Mesenchymal stem cell (in vitro differentiated cells and primary cell): ENCODE data around the gene APOLD1.

Source experiments
- DNase-seq: peaks from one replicate; pipeline ENCODE4 v3.0.0-alpha.2; 2013
- H2AFZ ChIP-seq: one replicate; pipeline ENCODE4 v1.6.1; 2013; ENCODE audit warnings: low read depth, mild to moderate bottlenecking, control low read depth, inconsistent platforms, low read length, moderate library complexity
- H2AK5ac ChIP-seq: 2 replicates; pipeline ENCODE4 v1.6.1; 2013; ENCODE audit warnings: low read length, moderate library complexity, mild to moderate bottlenecking, inconsistent platforms; ENCODE audit not compliant: severe bottlenecking
- H2BK120ac ChIP-seq: one replicate; pipeline ENCODE4 v1.6.1; 2013; ENCODE audit warnings: low read depth, mild to moderate bottlenecking, inconsistent platforms, low read length, moderate library complexity
- H2BK12ac ChIP-seq, 2 experiments: one replicate each; pipeline ENCODE4 v1.6.1; 2013; ENCODE audit warnings: inconsistent platforms in 2 of 2, low read length in 2 of 2, mild to moderate bottlenecking in 2 of 2, moderate library complexity in 2 of 2, control low read depth in 1 of 2
- H2BK15ac ChIP-seq: one replicate; pipeline ENCODE4 v1.6.1; 2013; ENCODE audit warnings: mild to moderate bottlenecking, low read depth, inconsistent platforms; ENCODE audit not compliant: poor library complexity, severe bottlenecking
- H2BK5ac ChIP-seq: 2 replicates; pipeline ENCODE4 v1.6.1; 2013; ENCODE audit warnings: low read depth, mild to moderate bottlenecking, low read length, control low read depth, inconsistent platforms; ENCODE audit not compliant: poor library complexity, severe bottlenecking
- H3K14ac ChIP-seq, 2 experiments: one replicate each; pipeline ENCODE4 v1.6.1; 2013; ENCODE audit warnings: inconsistent platforms in 2 of 2, low read length in 2 of 2, control low read depth in 1 of 2, mild to moderate bottlenecking in 1 of 2, moderate library complexity in 1 of 2
- H3K18ac ChIP-seq, 2 experiments: one replicate each; pipeline ENCODE4 v1.6.1; 2013; ENCODE audit warnings: inconsistent platforms in 2 of 2, low read length in 2 of 2, control low read depth in 1 of 2, low read depth in 1 of 2, mild to moderate bottlenecking in 1 of 2
- H3K23ac ChIP-seq, 2 experiments: one replicate each; pipeline ENCODE4 v1.6.1; 2013; ENCODE audit warnings: inconsistent platforms in 2 of 2, low read length in 2 of 2, mild to moderate bottlenecking in 2 of 2, moderate library complexity in 2 of 2, control low read depth in 1 of 2
- H3K27ac ChIP-seq: 2 replicates; pipeline ENCODE4 v1.5.1; 2013; ENCODE audit warnings: mild to moderate bottlenecking, moderate library complexity, low read length, control low read depth, inconsistent platforms; ENCODE audit not compliant: poor library complexity, severe bottlenecking
- H3K27me3 ChIP-seq, 2 experiments: 2 replicates each; pipeline versions ENCODE4 v1.6.1 to v1.7.0; 2013; ENCODE audit warnings: low read length in 2 of 2, mild to moderate bottlenecking in 2 of 2, moderate library complexity in 2 of 2, control low read depth in 1 of 2, inconsistent platforms in 1 of 2; ENCODE audit not compliant: control insufficient read depth in 1 of 2, insufficient read depth in 1 of 2
- H3K36me3 ChIP-seq, 2 experiments: 2 replicates each; pipeline versions ENCODE4 v1.6.1 to v1.7.0; 2013; ENCODE audit warnings: low read length in 2 of 2, control low read depth in 1 of 2, inconsistent platforms in 1 of 2, low read depth in 1 of 2, mild to moderate bottlenecking in 1 of 2; ENCODE audit not compliant: insufficient read depth in 2 of 2, control insufficient read depth in 1 of 2
- H3K4ac ChIP-seq, 2 experiments: one replicate each; pipeline ENCODE4 v1.6.1; 2013; ENCODE audit warnings: inconsistent platforms in 2 of 2, low read length in 2 of 2, mild to moderate bottlenecking in 2 of 2, moderate library complexity in 2 of 2, control low read depth in 1 of 2, low read depth in 1 of 2
- H3K4me1 ChIP-seq: 2 replicates; pipeline ENCODE4 v1.6.1; 2013; ENCODE audit warnings: low read depth, low read length, control low read depth; ENCODE audit not compliant: control insufficient read depth, insufficient read depth
- H3K4me2 ChIP-seq: 2 replicates; pipeline ENCODE4 v1.6.1; 2013; ENCODE audit warnings: low read length, mild to moderate bottlenecking, inconsistent platforms; ENCODE audit not compliant: poor library complexity, severe bottlenecking
- H3K4me3 ChIP-seq, 2 experiments: 2 replicates each; pipeline versions ENCODE4 v1.5.1 to v1.7.0; 2013; ENCODE audit warnings: low read length in 2 of 2, mild to moderate bottlenecking in 2 of 2, control low read depth in 1 of 2, low read depth in 1 of 2; ENCODE audit not compliant: insufficient read depth in 1 of 2
- H3K79me1 ChIP-seq: replicated peaks from 2 replicates; pipeline ENCODE4 v1.6.1; 2013; ENCODE audit warnings: mild to moderate bottlenecking, control low read depth, low read length, inconsistent platforms; ENCODE audit not compliant: poor library complexity, severe bottlenecking
- H3K9ac ChIP-seq: 2 replicates; pipeline ENCODE4 v1.7.0; 2013; ENCODE audit warnings: mild to moderate bottlenecking, low read length, moderate library complexity
- H3K9me3 ChIP-seq: 2 replicates; pipeline ENCODE4 v1.7.0; 2013; ENCODE audit warnings: mild to moderate bottlenecking, low read length; ENCODE audit not compliant: control insufficient read depth
- H4K8ac ChIP-seq: one replicate; pipeline ENCODE4 v1.6.1; 2013; ENCODE audit warnings: inconsistent platforms, mild to moderate bottlenecking, low read length, moderate library complexity
- H4K91ac ChIP-seq: one replicate; pipeline ENCODE4 v1.6.1; 2013; ENCODE audit warnings: mild to moderate bottlenecking, low read length, inconsistent platforms
- WGBS: methylation state at CpG from one replicate; pipeline ENCODE4 v1.1.7; 2013; ENCODE audit warnings: mixed read lengths; 5-methylcytosine and 5-hydroxymethylcytosine counted together

Gene APOLD1

GRCh38 chr12:12748044-12748443 lies 37.4 kb upstream of the APOLD1 start:
- Histone ChIP-seq H3K27ac (no peak overlapping the region), H2BK12ac (no peak overlapping the region), H3K4me2 (no peak overlapping the region), H3K4me3 (no peak overlapping the region), H3K18ac (no peak overlapping the region), H3K36me3 (peaks cover 0 to 11% of the 10 kb centered on the region in 2 experiments), H2AK5ac (no peak overlapping the region), H2BK5ac (no peak overlapping the region), H2AFZ (no peak overlapping the region), H4K91ac (no peak overlapping the region), H4K8ac (no peak overlapping the region), H2BK15ac (no peak overlapping the region), H3K4ac (no peak overlapping the region), H3K27me3 (no peaks in the 10 kb centered on the region), H3K14ac (no peak overlapping the region), H3K4me1 (peaks cover 2% of the 10 kb centered on the region), H3K23ac (no peak overlapping the region), H3K9me3 (no peaks in the 10 kb centered on the region), H3K79me1 (no peaks in the 10 kb centered on the region), H3K9ac (no peak overlapping the region), H2BK120ac (no peak overlapping the region)
- 38% methylated on average over 2 of the region's 3 CpGs for WGBS
- DNase-seq = no peak

GRCh38 chr12:12749433-12749832 lies 36.0 kb upstream of the APOLD1 start:
- Histone ChIP-seq H2BK5ac (no peak overlapping the region), H3K14ac (no peak overlapping the region), H3K36me3 (peaks cover 0 to 11% of the 10 kb centered on the region in 2 experiments), H2AFZ (no peak overlapping the region), H2AK5ac (no peak overlapping the region), H3K9ac (peak overlapping the region; percentile 88), H2BK120ac (no peak overlapping the region), H2BK12ac (no peak overlapping the region), H3K23ac (no peak overlapping the region), H3K9me3 (no peaks in the 10 kb centered on the region), H3K79me1 (no peaks in the 10 kb centered on the region), H3K4me1 (peaks cover 2% of the 10 kb centered on the region), H3K27me3 (no peaks in the 10 kb centered on the region), H3K4me3 (peak overlapping the region in 1 of 2 experiments; percentile 71), H4K8ac (peak overlapping the region; percentile 14), H3K27ac (no peak overlapping the region), H4K91ac (no peak overlapping the region), H2BK15ac (no peak overlapping the region), H3K18ac (no peak overlapping the region), H3K4ac (peak overlapping the region in 1 of 2 experiments; percentile 45), H3K4me2 (no peak overlapping the region)
- DNase-seq = no peak
- 99% methylated on average over 7 of the region's 7 CpGs for WGBS

GRCh38 chr12:12755923-12756322 lies 29.5 kb upstream of the APOLD1 start:
- Histone ChIP-seq H3K9me3 (no peaks in the 10 kb centered on the region), H4K91ac (no peak overlapping the region), H3K4me2 (no peak overlapping the region), H3K23ac (no peak overlapping the region), H3K79me1 (no peaks in the 10 kb centered on the region), H3K27ac (no peak overlapping the region), H3K4ac (no peak overlapping the region), H4K8ac (no peak overlapping the region), H2AK5ac (no peak overlapping the region), H3K4me3 (no peak overlapping the region), H3K9ac (no peak overlapping the region), H3K4me1 (peaks cover 1% of the 10 kb centered on the region), H2BK12ac (no peak overlapping the region), H2BK15ac (no peak overlapping the region), H2BK5ac (no peak overlapping the region), H3K18ac (no peak overlapping the region), H3K36me3 (peaks cover 0 to 10% of the 10 kb centered on the region in 2 experiments), H2AFZ (no peak overlapping the region), H2BK120ac (no peak overlapping the region), H3K14ac (no peak overlapping the region), H3K27me3 (no peaks in the 10 kb centered on the region)
- WGBS = 95% methylated on average over 5 of the region's 5 CpGs
- DNase-seq = no peak

- no peak overlapping the region for H3K4me2 ChIP-seq
- no peaks in the 10 kb centered on the region for H3K9me3 ChIP-seq
- DNase-seq = no peak
- H3K36me3 ChIP-seq = no peaks in the 10 kb centered on the region
- no peak overlapping the region for H2BK120ac ChIP-seq
- H2AK5ac ChIP-seq = no peak overlapping the region
- H2BK5ac ChIP-seq = no peak overlapping the region
- no peak overlapping the region for H3K9ac ChIP-seq
- no peaks in the 10 kb centered on the region for H3K27me3 ChIP-seq
- H2AFZ ChIP-seq = no peak overlapping the region
- no peak overlapping the region for H2BK15ac ChIP-seq
- no peak overlapping the region for H3K18ac ChIP-seq
- H3K4ac ChIP-seq = no peak overlapping the region
- no peak overlapping the region for H3K23ac ChIP-seq
- no peak overlapping the region for H4K91ac ChIP-seq
- H3K14ac ChIP-seq = no peak overlapping the region
- H3K79me1 ChIP-seq = no peaks in the 10 kb centered on the region
- H4K8ac ChIP-seq = no peak overlapping the region
- 91% methylated on average over 2 of the region's 2 CpGs for WGBS
- no peak overlapping the region for H3K4me3 ChIP-seq
- no peak overlapping the region for H3K27ac ChIP-seq
- peak overlapping the region in 1 of 2 experiments; percentile 61 for H2BK12ac ChIP-seq
- peaks cover 1% of the 10 kb centered on the region for H3K4me1 ChIP-seq
These were observed 28.3 kb upstream of the APOLD1 start for GRCh38 chr12:12757121-12757520.
